Measurements from ENCODE around the gene CHRNA7.
"Not testable (repeated sequence)": the region's sequence is repeated elsewhere in the genome, so short reads cannot be mapped to it uniquely, and the experiment has no call there.

The CHRNA7 gene

DNA sequence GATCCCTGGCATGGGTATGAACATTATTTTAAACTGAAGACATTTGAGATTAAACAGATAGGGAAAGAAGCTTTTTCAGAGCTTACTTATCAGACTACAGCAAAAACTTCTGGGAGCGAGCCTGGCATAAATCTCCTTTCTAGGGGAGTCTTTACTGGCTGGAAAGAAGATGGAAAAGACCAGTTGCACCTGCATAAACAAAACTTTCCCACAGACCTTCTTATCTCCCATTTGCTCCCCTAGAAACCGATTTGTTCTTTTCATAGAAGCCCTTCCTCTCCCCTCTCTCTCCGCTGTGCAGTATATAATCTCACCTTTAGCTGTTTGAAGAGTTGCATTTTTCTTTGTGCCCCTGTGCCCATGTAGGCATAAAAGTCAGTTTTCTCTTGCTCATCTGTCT lies 93.2 kb downstream of the CHRNA7 start:
- peaks cover 17% of the 10 kb centered on the region for H3K27me3 Mint-ChIP-seq
- no peaks in the 10 kb centered on the region for H3K4me1 Mint-ChIP-seq (ENCODE audit: low read depth)
- no peaks in the 10 kb centered on the region for H3K36me3 Mint-ChIP-seq (ENCODE audit: low read depth)
- H3K27ac Mint-ChIP-seq: no peak overlapping the region
- H3K9me3 Mint-ChIP-seq: no peaks in the 10 kb centered on the region
- no peak overlapping the region for H3K4me3 Mint-ChIP-seq

DNA sequence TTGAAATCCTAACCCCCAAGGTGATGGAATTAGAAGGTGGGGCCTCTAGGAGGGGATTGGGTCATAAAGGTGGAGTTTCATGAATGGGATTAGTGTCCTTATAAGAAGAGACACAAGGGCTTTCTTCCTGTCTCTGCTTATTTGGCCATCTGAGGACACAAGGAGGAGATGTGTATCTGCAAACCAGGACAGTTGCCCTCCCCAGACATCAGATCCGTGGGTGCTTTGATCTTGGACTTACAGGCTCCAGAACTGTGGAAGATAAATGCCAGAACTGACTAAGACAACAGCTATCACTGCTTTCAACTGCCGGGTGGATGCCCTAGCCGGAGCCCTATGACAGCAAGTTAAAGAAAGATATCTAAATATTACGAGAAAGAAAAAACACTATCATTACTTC lies 94.4 kb downstream of the CHRNA7 start:
- no peaks in the 10 kb centered on the region for H3K36me3 Mint-ChIP-seq (ENCODE audit: low read depth)
- H3K9me3 Mint-ChIP-seq: no peaks in the 10 kb centered on the region
- no peak overlapping the region for H3K27ac Mint-ChIP-seq
- peaks cover 20% of the 10 kb centered on the region for H3K27me3 Mint-ChIP-seq
- H3K4me1 Mint-ChIP-seq (ENCODE audit: low read depth): no peaks in the 10 kb centered on the region
- no peak overlapping the region for H3K4me3 Mint-ChIP-seq

GRCh38 chr15:32125595-32125994 lies 95.3 kb downstream of the CHRNA7 start:
- Mint-ChIP-seq H3K27ac (no peak overlapping the region), H3K36me3 (ENCODE audit: low read depth) (no peaks in the 10 kb centered on the region), H3K9me3 (no peaks in the 10 kb centered on the region), H3K27me3 (peaks cover 23% of the 10 kb centered on the region), H3K4me1 (ENCODE audit: low read depth) (no peaks in the 10 kb centered on the region), H3K4me3 (no peak overlapping the region)

GRCh38 chr15:32129815-32130214 lies 99.5 kb downstream of the CHRNA7 start:
- Mint-ChIP-seq H3K4me1 (ENCODE audit: low read depth) (no peaks in the 10 kb centered on the region), H3K36me3 (ENCODE audit: low read depth) (no peaks in the 10 kb centered on the region), H3K27ac (no peak overlapping the region), H3K27me3 (peaks cover 22% of the 10 kb centered on the region), H3K9me3 (no peaks in the 10 kb centered on the region), H3K4me3 (no peak overlapping the region)

DNA sequence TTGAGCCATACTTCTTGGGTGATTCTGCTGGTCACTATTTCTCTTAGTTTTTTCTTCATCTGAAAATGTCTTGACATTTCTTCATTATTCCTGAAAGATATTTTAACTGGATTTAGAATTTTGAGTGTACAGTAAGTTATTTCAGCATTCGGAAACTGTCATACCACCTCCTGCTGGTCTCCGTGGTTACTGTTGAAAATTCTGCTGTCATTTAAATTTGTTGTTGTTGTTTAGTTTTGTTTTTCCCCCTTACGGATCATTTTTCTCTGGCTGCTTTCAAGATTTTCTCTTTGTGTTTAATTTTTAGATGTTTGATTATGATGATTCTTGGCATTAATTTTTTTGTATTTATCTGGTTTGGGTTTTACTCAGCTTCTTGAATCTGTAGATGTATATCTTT lies 100.5 kb downstream of the CHRNA7 start:
- H3K27me3 Mint-ChIP-seq: peaks cover 29% of the 10 kb centered on the region
- H3K36me3 Mint-ChIP-seq (ENCODE audit: low read depth): no peaks in the 10 kb centered on the region
- H3K4me3 Mint-ChIP-seq: no peak overlapping the region
- H3K4me1 Mint-ChIP-seq (ENCODE audit: low read depth): no peaks in the 10 kb centered on the region
- no peak overlapping the region for H3K27ac Mint-ChIP-seq
- H3K9me3 Mint-ChIP-seq: no peaks in the 10 kb centered on the region

GRCh38 chr15:32131803-32132202 lies 101.5 kb downstream of the CHRNA7 start:
- H3K36me3 Mint-ChIP-seq (ENCODE audit: low read depth): no peaks in the 10 kb centered on the region
- H3K27ac Mint-ChIP-seq: no peak overlapping the region
- no peak overlapping the region for H3K4me3 Mint-ChIP-seq
- peaks cover 24% of the 10 kb centered on the region for H3K27me3 Mint-ChIP-seq
- H3K9me3 Mint-ChIP-seq: no peaks in the 10 kb centered on the region
- no peaks in the 10 kb centered on the region for H3K4me1 Mint-ChIP-seq (ENCODE audit: low read depth)

GRCh38 chr15:32132859-32133258 lies 102.5 kb downstream of the CHRNA7 start:
- Mint-ChIP-seq H3K36me3 (ENCODE audit: low read depth) (no peaks in the 10 kb centered on the region), H3K27ac (no peak overlapping the region), H3K27me3 (peaks cover 24% of the 10 kb centered on the region), H3K4me1 (ENCODE audit: low read depth) (no peaks in the 10 kb centered on the region), H3K9me3 (no peaks in the 10 kb centered on the region), H3K4me3 (no peak overlapping the region)

GRCh38 chr15:32134842-32135241 lies 104.5 kb downstream of the CHRNA7 start:
- Mint-ChIP-seq H3K4me1 (ENCODE audit: low read depth) (no peaks in the 10 kb centered on the region), H3K9me3 (no peaks in the 10 kb centered on the region), H3K27ac (no peak overlapping the region), H3K27me3 (peaks cover 20% of the 10 kb centered on the region), H3K36me3 (ENCODE audit: low read depth) (no peaks in the 10 kb centered on the region), H3K4me3 (no peak overlapping the region)

DNA sequence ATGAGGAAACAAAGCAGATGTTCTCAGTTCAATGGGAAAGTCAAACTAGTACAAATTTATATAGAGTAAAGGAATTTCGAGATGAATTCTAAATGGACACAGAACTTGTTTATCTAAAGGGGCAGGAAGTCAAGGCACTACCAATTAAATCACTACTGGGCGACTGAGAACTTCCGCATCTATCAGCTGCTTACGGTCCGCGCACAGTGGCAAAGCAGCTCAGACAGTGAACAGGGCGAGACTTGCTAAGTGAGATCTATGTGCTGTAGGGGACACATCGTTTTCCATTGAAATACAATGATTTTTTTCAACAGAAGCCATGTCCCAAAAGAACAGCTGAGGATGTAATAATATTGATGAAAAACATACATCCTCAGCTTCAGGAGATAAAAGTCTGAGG lies 105.0 kb downstream of the CHRNA7 start:
- Mint-ChIP-seq H3K36me3 (ENCODE audit: low read depth) (no peaks in the 10 kb centered on the region), H3K4me3 (no peak overlapping the region), H3K4me1 (ENCODE audit: low read depth) (no peaks in the 10 kb centered on the region), H3K9me3 (no peaks in the 10 kb centered on the region), H3K27me3 (peaks cover 18% of the 10 kb centered on the region), H3K27ac (no peak overlapping the region)

GRCh38 chr15:32145512-32145911 lies 115.2 kb downstream of the CHRNA7 start:
- H3K9me3 Mint-ChIP-seq; H3K36me3 Mint-ChIP-seq (ENCODE audit: low read depth); H3K4me1 Mint-ChIP-seq (ENCODE audit: low read depth); H3K27ac Mint-ChIP-seq; H3K27me3 Mint-ChIP-seq; H3K4me3 Mint-ChIP-seq: not testable (repeated sequence)

DNA sequence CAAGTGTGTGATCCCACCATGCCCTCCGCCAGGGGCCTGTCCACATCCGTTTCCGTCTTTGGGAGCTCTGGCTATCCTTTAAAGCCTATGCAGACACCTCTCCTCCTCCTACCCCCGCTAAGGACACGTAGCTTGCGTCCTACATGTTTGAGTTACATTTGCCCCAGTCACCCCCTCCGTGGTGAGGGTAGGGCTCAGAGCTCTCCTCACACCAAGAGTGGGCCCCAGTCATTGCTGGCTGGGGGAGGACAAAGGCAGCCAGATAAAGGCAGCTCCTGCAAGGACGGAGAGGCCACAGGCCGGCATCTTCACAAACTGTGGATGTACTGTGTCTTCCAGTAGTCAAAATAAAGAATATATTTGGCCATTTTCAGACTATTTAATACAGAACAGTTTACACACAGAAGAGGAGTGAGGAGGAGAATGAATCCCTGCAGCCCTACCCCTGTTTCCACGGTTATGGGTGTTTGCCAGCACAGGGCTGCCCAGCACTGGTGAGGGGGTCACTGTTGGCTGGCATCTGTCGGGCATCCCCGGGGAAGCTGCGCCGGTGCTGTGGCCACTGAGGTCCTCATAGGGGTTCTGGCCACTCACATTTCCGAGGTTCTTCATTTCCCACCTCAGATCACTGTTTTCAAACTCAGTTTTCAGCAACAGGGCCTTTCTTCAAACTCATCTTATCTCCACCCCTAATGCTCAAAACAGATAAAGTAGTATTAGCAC lies 118.7 kb downstream of the CHRNA7 start:
- Mint-ChIP-seq H3K4me3 (no peak overlapping the region), H3K27me3 (peaks cover 15% of the 10 kb centered on the region), H3K9me3 (no peaks in the 10 kb centered on the region), H3K4me1 (ENCODE audit: low read depth) (no peaks in the 10 kb centered on the region), H3K36me3 (ENCODE audit: low read depth) (no peaks in the 10 kb centered on the region), H3K27ac (no peak overlapping the region)

DNA sequence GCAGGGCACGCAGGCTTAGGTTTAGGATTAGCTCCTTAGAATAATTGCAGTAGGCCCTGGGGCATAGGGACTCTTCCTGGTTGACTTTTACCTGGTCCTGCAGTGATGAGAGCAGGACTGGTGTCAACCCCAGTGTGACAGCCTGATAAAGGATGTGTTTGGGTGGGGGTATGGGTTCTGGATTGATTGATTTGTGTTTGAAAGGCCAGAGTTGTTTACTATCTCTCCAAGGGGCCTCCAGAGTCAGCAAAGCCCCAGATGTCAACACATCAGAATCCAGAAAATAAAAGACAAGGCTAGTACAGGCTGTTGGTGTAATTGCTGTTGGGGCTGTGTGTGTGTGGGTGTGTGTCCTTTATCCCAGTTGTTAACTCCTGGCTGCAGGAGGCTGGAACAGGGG lies 122.3 kb downstream of the CHRNA7 start:
- peaks cover 15% of the 10 kb centered on the region for H3K27me3 Mint-ChIP-seq
- no peaks in the 10 kb centered on the region for H3K36me3 Mint-ChIP-seq (ENCODE audit: low read depth)
- no peak overlapping the region for H3K27ac Mint-ChIP-seq
- H3K9me3 Mint-ChIP-seq: no peaks in the 10 kb centered on the region
- H3K4me1 Mint-ChIP-seq (ENCODE audit: low read depth): no peaks in the 10 kb centered on the region
- H3K4me3 Mint-ChIP-seq: no peak overlapping the region

DNA sequence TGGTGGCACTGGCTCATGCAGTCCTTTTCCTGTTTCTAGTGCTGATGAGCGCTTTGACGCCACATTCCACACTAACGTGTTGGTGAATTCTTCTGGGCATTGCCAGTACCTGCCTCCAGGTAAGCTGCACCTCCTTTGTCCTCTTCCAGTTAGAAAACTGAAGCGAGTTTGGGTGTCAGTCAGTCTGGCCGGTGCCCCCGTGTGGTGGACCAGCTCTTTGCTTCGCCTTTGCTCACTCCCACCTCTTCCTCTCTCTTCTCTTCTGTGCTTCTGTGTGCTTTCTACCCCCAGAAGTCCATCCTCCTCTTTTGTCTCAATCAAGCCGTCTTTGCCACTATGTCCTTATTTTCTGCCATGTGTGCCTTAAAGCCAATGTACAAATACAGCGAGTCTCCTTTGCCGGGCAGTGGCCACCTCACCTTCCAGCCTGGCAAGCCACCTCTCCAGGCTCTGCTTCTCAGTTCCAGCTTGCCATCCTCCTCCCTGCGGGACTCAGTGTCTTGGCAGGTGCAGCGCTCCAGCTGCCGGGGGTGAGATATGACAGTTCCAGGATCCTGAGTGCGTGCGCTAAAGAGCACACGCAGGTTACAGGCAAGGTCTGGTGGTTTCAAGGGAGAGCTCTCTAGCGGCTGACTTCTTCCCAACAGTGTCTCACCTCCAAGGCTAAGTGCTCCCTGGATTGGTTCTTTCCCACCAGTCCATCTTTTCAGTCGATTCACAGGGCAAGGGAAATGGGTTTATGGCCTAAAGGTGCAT lies 123.7 kb downstream of the CHRNA7 start:
- H3K36me3 Mint-ChIP-seq (ENCODE audit: low read depth); H3K4me3 Mint-ChIP-seq; H3K27ac Mint-ChIP-seq; H3K4me1 Mint-ChIP-seq (ENCODE audit: low read depth); H3K9me3 Mint-ChIP-seq: not testable (repeated sequence)
- peaks cover 12% of the 10 kb centered on the region for H3K27me3 Mint-ChIP-seq

GRCh38 chr15:32162143-32162542 lies 131.8 kb downstream of the CHRNA7 start:
- not testable (repeated sequence) for H3K27ac Mint-ChIP-seq; H3K4me1 Mint-ChIP-seq (ENCODE audit: low read depth); H3K36me3 Mint-ChIP-seq (ENCODE audit: low read depth); H3K9me3 Mint-ChIP-seq; H3K27me3 Mint-ChIP-seq; H3K4me3 Mint-ChIP-seq

- not testable (repeated sequence) for H3K36me3 Mint-ChIP-seq (ENCODE audit: low read depth); H3K27me3 Mint-ChIP-seq; H3K9me3 Mint-ChIP-seq; H3K4me3 Mint-ChIP-seq; H3K4me1 Mint-ChIP-seq (ENCODE audit: low read depth); H3K27ac Mint-ChIP-seq
Measured at GRCh38 chr15:32164065-32164464, 133.8 kb downstream of the CHRNA7 start.

GRCh38 chr15:32164747-32165146 lies 134.4 kb downstream of the CHRNA7 start:
- not testable (repeated sequence) for H3K27me3 Mint-ChIP-seq

More at GRCh38 chr15:32164747-32165146, 134.4 kb downstream of the CHRNA7 start:
- not testable (repeated sequence) for H3K9me3 Mint-ChIP-seq; H3K27ac Mint-ChIP-seq; H3K36me3 Mint-ChIP-seq (ENCODE audit: low read depth); H3K4me1 Mint-ChIP-seq (ENCODE audit: low read depth); H3K4me3 Mint-ChIP-seq

Measured in stimulated activated naive CD8-positive, alpha-beta T cell treated with anti-CD3 and anti-CD28 coated beads, Interleukin-15, Interleukin-2, amounts not matched to agents 100 ng/mL and 50 ng/mL, for 24 hours (primary cell).